SW480 (cell line): Measurements from ENCODE around the gene APBB3.

Experiments used
- DNase-seq: peaks from one replicate; pipeline ENCODE4 v3.0.0-alpha.2; 2016; ENCODE audit warnings: low spot score

Gene APBB3

DNA sequence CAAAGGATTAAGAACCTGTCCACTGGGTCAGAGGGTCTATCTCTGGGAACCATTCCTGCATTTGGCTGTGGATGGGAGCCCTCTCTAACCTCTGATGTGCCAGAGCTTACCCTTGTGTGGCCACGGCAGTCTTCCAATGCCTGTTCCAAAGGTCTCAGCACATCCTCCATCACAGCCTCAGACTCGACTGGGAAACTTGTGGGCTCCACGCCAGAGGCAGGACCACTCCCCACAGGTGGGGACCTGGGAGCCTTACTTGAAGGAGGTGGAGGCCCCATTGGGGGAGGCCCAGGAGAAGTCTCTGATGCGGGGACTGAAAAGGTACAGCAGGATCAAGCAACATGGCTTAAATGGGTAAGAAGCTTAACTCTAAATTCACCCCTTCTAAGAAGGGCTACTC lies 12.5 kb downstream of the APBB3 start:
- DNase-seq, result no peak

- no peak for DNase-seq
Observed at GRCh38 chr5:140550147-140551079, 14.0 kb downstream of the APBB3 start.

DNA sequence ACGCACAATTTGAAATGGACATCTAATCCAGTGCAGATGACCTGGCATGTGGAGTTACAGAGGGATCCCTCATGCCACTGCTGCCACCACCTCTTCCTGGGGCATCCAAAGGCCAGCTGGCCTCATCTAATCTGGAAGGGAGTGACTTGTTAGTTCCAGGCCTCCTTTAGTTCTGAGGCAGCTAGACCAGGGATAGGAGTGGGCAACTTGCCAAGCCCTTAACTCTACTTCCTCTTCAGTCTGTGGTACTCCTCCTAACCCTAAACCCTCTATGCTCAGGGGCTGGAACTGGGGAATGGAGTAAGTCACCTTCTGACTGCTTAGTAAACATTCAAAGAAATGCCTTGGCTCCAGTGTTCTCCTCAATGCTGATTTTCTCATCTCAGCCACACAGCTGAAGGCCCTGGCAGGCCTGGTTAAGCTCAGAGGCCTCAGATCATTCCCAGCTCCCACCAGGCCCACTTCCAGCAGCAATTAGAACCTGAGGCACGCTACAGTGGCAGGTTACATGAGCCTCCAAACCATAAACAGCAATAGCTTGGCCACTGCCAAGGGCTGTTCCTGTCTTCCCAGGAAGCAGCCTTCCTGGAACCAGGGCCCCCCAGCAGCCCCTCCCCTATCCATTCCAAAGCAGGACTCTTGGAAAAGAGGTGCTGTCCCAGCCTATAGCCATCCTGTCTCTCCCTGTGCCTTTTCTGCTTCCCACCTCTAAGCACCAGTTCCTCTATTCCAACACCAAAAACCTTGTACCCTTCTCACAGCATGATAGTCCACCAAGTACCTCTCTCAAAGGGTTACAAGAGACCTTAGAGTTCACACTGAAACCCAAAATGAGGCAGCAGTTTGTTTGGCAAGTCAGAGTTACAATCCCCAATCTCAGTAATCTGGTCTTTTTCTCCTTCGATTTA lies 14.9 kb downstream of the APBB3 start:
- DNase-seq, result no peak

DNA sequence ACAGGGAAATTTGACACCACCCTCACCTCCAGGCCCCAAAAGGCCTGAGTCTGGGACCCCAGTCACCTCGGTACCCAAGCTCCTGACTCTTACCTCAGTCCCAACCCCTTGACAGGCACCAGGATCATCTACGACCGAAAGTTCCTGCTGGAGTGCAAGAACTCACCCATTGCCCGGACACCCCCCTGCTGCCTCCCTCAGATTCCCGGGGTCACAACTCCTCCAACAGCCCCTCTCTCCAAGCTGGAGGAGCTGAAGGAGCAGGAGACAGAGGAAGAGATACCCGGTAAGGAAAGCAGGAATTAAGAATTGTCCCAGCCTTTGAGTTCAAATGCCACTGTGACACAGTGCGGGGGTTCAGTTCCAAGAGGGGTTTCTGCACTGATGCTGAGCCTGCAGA lies 15.6 kb downstream of the APBB3 start:
- DNase-seq, result no peak

DNA sequence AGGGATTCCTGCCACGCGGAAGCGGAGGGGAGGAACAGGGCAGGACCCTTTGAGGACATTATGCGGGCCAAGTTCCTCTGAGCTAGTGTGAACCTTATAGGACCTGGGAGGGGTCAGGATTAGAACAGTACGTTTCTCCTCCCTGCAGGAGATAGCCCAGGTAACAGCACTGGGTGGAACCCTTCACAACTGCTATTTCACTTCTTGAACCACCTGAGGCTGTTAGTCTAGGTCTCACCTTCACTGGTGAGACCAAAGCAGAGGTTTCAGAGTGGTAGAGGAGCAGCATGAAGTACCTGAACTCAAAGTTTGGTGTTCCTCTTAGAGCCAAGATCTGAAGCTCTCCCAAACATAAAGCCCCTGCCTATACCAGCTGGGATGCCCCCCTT lies 16.1 kb downstream of the APBB3 start:
- DNase-seq, result no peak

- peak; percentile 95 for DNase-seq
Observed at GRCh38 chr5:140547508-140548299, 16.7 kb downstream of the APBB3 start, which contains the start of gene EIF4EBP3. Gene EIF4EBP3, plus strand, starts transcription at chr5:140547662. Its CDS starts 76 bp downstream, at chr5:140547738.

- no peak for DNase-seq
Observed at GRCh38 chr5:140546851-140547507, 17.4 kb downstream of the APBB3 start.

GRCh38 chr5:140545606-140546005 lies 18.8 kb downstream of the APBB3 start:
- no peak for DNase-seq

DNA sequence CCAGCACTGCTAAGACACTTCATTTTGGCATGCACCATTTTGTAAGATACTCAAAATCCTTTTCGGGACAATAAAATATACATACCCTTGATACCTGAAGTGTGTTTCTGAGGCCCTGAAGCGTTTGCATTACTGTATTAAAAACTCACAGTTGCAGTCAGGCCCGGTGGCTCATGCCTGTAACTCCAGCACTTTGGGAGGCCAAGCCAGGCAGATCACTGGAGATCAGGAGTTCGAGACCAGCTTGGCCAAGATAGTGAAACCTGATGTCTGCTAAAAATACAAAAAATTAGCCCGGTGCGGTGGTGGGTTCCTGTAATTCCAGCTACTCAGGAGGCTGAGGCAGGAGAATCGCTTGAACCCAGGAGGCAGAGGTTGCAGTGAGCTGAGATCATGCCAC lies 19.4 kb downstream of the APBB3 start:
- DNase-seq, result no peak

- DNase-seq, result no peak
Observed at GRCh38 chr5:140542972-140543371, 21.4 kb downstream of the APBB3 start.

- DNase-seq, result no peak
Observed at GRCh38 chr5:140540227-140540626, 24.2 kb downstream of the APBB3 start.

GRCh38 chr5:140524003-140524402 lies 40.4 kb downstream of the APBB3 start:
- no peak for DNase-seq

DNA sequence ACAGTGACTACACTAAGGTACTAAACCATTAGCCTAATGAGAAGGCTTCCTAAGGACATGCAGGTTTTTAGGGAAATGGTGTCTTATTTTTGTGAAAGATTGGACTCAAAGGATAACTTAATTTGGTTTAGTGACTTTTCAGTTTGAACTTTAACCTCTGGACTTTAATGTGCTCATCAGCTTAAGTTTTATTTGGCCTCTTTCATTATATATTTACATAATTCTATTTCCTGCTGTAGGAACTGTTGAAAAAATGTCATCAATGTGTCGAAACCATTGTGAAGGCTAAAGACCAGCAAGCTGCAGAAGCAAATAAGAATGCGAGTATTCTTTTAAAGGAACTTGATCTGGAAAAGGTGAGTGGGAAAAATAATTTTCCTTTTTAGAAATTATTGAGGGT lies 51.3 kb downstream of the APBB3 start:
- no peak for DNase-seq

DNA sequence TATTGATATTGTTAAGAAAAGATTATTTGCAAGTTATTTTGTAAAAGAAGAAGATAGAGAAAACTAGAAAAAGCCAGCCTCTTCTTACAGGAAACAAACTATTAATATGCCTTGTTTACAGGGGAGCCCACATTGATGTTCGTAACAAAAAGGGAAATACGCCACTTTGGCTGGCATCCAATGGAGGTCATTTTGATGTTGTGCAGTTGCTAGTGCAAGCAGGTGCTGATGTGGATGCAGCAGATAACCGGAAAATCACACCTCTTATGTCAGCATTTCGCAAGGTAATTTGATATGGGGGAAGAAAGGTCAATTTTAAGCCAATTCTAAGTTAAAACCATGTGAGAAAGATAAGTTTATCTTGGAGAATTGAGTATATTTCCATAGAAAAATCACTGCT lies 54.5 kb downstream of the APBB3 start:
- DNase-seq, result no peak
